Vagina (tissue), 2 donors: ENCODE results near the gene RTTN.

Source experiments
- CTCF ChIP-seq, 3 experiments: fragments of 450-650 bp in 2 of 3; fragments of 200-600 bp in 1 of 3; sonication (generic) in 1 of 3; IDR thresholded peaks; one replicate each; pipeline ENCODE4 v1.5.1; 2017 to 2019; ENCODE audit warnings: antibody characterized with exemption in 3 of 3, mild to moderate bottlenecking in 2 of 3, moderate library complexity in 2 of 3
- POLR2A ChIP-seq, 2 donors: fragments of 450-650 bp; IDR thresholded peaks; one replicate each; pipeline ENCODE4 v1.6.1; 2017; ENCODE audit warnings: antibody characterized with exemption in 2 of 2, mild to moderate bottlenecking in 2 of 2, moderate library complexity in 2 of 2
- POLR2AphosphoS5 ChIP-seq, 2 donors: sonication (generic); formaldehyde crosslinking; IDR thresholded peaks; one replicate each; pipeline ENCODE4 v1.9.0; 2017; ENCODE audit warnings: antibody characterized with exemption in 2 of 2, mild to moderate bottlenecking in 2 of 2, low read depth in 1 of 2; ENCODE audit not compliant: insufficient read depth in 1 of 2

GRCh38 chr18:70024093-70024492 lies 181.4 kb downstream of the RTTN start:
- TF ChIP-seq CTCF (IDR thresholded peaks at IDR 0.05) (no peak), POLR2A (IDR thresholded peaks at IDR 0.05) (no peak), POLR2AphosphoS5 (IDR thresholded peaks at IDR 0.05; ENCODE audit: insufficient read depth in 1 of 2, low read depth in 1 of 2) (no peak)
